ENCODE measurements around the gene ZBTB6. TPM values are rescaled to one million over a fixed set of nuclear protein-coding genes. Genes with fewer than 3 reads are reported as not detected.

The ZBTB6 gene
- total and polyA plus RNA-seq, 4 donors: 10.6 to 46.5 (median 15.8) TPM

DNA sequence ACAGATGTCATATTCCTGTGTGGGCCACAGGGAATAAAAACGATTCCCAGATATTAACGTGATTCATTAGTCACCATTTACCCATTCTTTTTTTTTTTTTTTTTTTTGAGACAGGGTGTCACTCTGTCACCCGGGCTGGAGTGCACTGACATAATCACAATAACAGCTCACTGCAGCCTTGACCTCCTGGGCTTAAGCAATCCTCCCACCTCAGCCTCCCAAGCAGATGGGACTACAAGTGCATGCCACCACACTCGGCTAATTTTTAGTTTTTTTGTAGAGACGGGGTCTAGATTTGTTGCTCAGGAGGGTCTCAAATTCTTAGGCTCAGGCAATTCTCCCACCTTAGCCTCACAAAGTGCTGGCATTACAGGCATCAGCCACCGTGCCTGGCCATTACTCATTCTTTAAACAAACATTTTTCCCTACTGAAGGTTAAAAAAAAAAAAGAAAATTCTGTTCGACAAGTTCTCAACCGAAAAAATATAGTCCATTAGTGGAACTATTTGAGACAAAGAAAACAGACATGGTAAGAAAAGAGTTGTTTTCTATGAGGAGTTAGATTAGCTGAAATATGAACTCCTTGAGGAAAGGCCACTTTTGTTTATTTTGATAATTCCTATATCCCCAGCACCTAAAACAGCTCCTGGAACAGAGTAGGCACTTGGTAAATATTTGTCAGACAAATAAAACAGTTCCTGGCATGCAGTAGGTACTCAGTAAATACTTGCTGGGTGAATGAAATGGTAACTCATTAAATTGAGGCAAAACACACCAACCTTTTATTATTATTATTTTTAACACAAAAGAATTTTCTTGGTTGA lies 52.6 kb downstream of the ZBTB6 start:
- no peak overlapping the region for H3K27ac ChIP-seq (ENCODE audit: low read depth, low read length)
- no peak overlapping the region for H3K4me3 ChIP-seq (ENCODE audit: low read depth, low read length)
- no peaks in the 10 kb centered on the region for H3K9me3 ChIP-seq (ENCODE audit: control insufficient read depth, insufficient read depth, low read length)
- H3K27me3 ChIP-seq (ENCODE audit: control insufficient read depth, insufficient read depth, low read length): no peaks in the 10 kb centered on the region
- DNase-seq (ENCODE audit: low read depth in 4 of 6, low spot score in 6 of 6): no peak
- peaks cover 18% of the 10 kb centered on the region for H3K36me3 ChIP-seq (ENCODE audit: control insufficient read depth, insufficient read depth, low read length)
- H3K4me1 ChIP-seq (ENCODE audit: control insufficient read depth, insufficient read depth, low read length): no peaks in the 10 kb centered on the region
- 97% methylated on average over 4 of the region's 8 CpGs for WGBS (ENCODE audit: insufficient coverage)

Small RNAs within 50 kb of the gene (small RNA-seq; reads per million reads assigned to genes)
- gene RNY1P15 (ENCODE audit: low replicate concordance): not detected
- gene SNORD90 (ENCODE audit: low replicate concordance): 2,224 reads per million, percentile 100 among the genes with 10 or more reads in this experiment

Other genes with a start within 250 kb of the ZBTB6 start
- gene OR1L3, start 238.2 kb downstream of the ZBTB6 start, total RNA-seq: not detected
- gene OR1L3, start 238.2 kb downstream of the ZBTB6 start, polyA plus RNA-seq (ENCODE audit: insufficient read length in 2 of 2): not detected
- gene OR1L4, start 189.3 kb downstream of the ZBTB6 start, total RNA-seq: not detected
- not detected for gene OR1L4, start 189.3 kb downstream of the ZBTB6 start, polyA plus RNA-seq (ENCODE audit: insufficient read length in 2 of 2)
- gene OR1L6, start 171.0 kb downstream of the ZBTB6 start, total RNA-seq: not detected
- not detected for gene OR1L6, start 171.0 kb downstream of the ZBTB6 start, polyA plus RNA-seq (ENCODE audit: insufficient read length in 2 of 2)
- gene OR5C1, start 124.4 kb downstream of the ZBTB6 start, total RNA-seq: not detected
- not detected for gene OR5C1, start 124.4 kb downstream of the ZBTB6 start, polyA plus RNA-seq (ENCODE audit: insufficient read length in 2 of 2)
- not detected for gene OR1K1, start 113.2 kb downstream of the ZBTB6 start, total RNA-seq
- gene OR1K1, start 113.2 kb downstream of the ZBTB6 start, polyA plus RNA-seq (ENCODE audit: insufficient read length in 2 of 2): not detected
- 10 to 100 TPM; 27.8 to 43.5 TPM for gene PDCL, start 84.7 kb downstream of the ZBTB6 start, total RNA-seq
- gene PDCL, start 84.7 kb downstream of the ZBTB6 start, polyA plus RNA-seq (ENCODE audit: insufficient read length in 2 of 2): 10 to 100 TPM; 24.0 to 30.0 TPM
- 10 to 100 TPM; 58.0 to 80.4 TPM for gene RC3H2, start 8.0 kb downstream of the ZBTB6 start, total RNA-seq
- 10 to 100 TPM; 32.9 to 47.1 TPM for gene RC3H2, start 8.0 kb downstream of the ZBTB6 start, polyA plus RNA-seq (ENCODE audit: insufficient read length in 2 of 2)
- 10 to 100 TPM in 1 of 2 donors, 1 to 10 TPM in 1; 9.0 to 13.3 TPM for gene ZBTB26, start 18.2 kb upstream of the ZBTB6 start, total RNA-seq
- gene ZBTB26, start 18.2 kb upstream of the ZBTB6 start, polyA plus RNA-seq (ENCODE audit: insufficient read length in 2 of 2): 10 to 100 TPM; 10.3 to 12.3 TPM
- 100 to 1,000 TPM in 1 of 2 donors, 10 to 100 TPM in 1; 60.2 to 104 TPM for gene RABGAP1, start 27.7 kb upstream of the ZBTB6 start, total RNA-seq
- 10 to 100 TPM; 67.1 to 69.0 TPM for gene RABGAP1, start 27.7 kb upstream of the ZBTB6 start, polyA plus RNA-seq (ENCODE audit: insufficient read length in 2 of 2)
- gene GPR21, start 120.3 kb upstream of the ZBTB6 start, total RNA-seq: 1 to 10 TPM in 1 of 2 donors, under 1 TPM in 1; 0.50 to 5.6 TPM
- gene GPR21, start 120.3 kb upstream of the ZBTB6 start, polyA plus RNA-seq (ENCODE audit: insufficient read length in 2 of 2): 1 to 10 TPM; 1.2 to 2.7 TPM